Parathyroid adenoma (tissue), 2 donors: ENCODE data around the gene ADGRA1.

ENCODE experiments used
- H2AFZ ChIP-seq: fragments of 300-600 bp; sonication (generic); one replicate; pipeline ENCODE4 v1.7.0; 2017; ENCODE audit warnings: antibody characterized with exemption, mild to moderate bottlenecking
- H3K27ac ChIP-seq: fragments of 300-600 bp; sonication (generic); one replicate; pipeline ENCODE4 v1.7.0; 2017
- H3K27me3 ChIP-seq: fragments of 300-600 bp; sonication (generic); one replicate; pipeline ENCODE4 v1.7.0; 2017; ENCODE audit warnings: low read length; ENCODE audit not compliant: control insufficient read depth, insufficient read depth
- H3K36me3 ChIP-seq: fragments of 300-600 bp; sonication (generic); one replicate; pipeline ENCODE4 v1.7.0; 2017; ENCODE audit warnings: low read length; ENCODE audit not compliant: control insufficient read depth, insufficient read depth
- H3K4me1 ChIP-seq: fragments of 300-600 bp; sonication (generic); one replicate; pipeline ENCODE4 v1.7.0; 2017; ENCODE audit warnings: control low read depth
- H3K4me2 ChIP-seq: fragments of 300-600 bp; sonication (generic); one replicate; pipeline ENCODE4 v1.7.0; 2017; ENCODE audit warnings: low read length
- H3K4me3 ChIP-seq: fragments of 300-600 bp; sonication (generic); one replicate; pipeline ENCODE4 v1.7.0; 2017; ENCODE audit warnings: low read depth, low read length
- H3K79me2 ChIP-seq: fragments of 300-600 bp; sonication (generic); one replicate; pipeline ENCODE4 v1.7.0; 2017; ENCODE audit warnings: control low read depth
- H3K9ac ChIP-seq: fragments of 300-600 bp; sonication (generic); one replicate; pipeline ENCODE4 v1.7.0; 2017; ENCODE audit warnings: mild to moderate bottlenecking
- H3K9me3 ChIP-seq: fragments of 300-600 bp; sonication (generic); one replicate; pipeline ENCODE4 v1.7.0; 2017; ENCODE audit warnings: low read length; ENCODE audit not compliant: control insufficient read depth
- CTCF ChIP-seq: fragments of 300-600 bp; sonication (generic); IDR thresholded peaks from one replicate; pipeline ENCODE4 v1.7.0; 2017; ENCODE audit warnings: antibody characterized with exemption, mild to moderate bottlenecking
- donor health status: primary hyperparathyroidism.

ADGRA1 gene

GRCh38 chr10:133069033-133069525 is 18.6 kb upstream of the ADGRA1 start:
- H3K36me3 ChIP-seq, result no peaks in the 10 kb centered on the region
- H3K9me3 ChIP-seq, result no peaks in the 10 kb centered on the region
- H3K4me1 ChIP-seq, result no peaks in the 10 kb centered on the region
- H3K27me3 ChIP-seq, result no peaks in the 10 kb centered on the region
- H3K4me3 ChIP-seq, result no peak overlapping the region
- no peaks in the 10 kb centered on the region for H3K79me2 ChIP-seq
- H2AFZ ChIP-seq, result no peak overlapping the region
- no peak overlapping the region for H3K27ac ChIP-seq
- no peak overlapping the region for H3K4me2 ChIP-seq
- no peak overlapping the region for H3K9ac ChIP-seq
- TF ChIP-seq CTCF, result no peak

- Histone ChIP-seq H3K4me1 (no peaks in the 10 kb centered on the region), H3K79me2 (no peaks in the 10 kb centered on the region), H3K9me3 (no peaks in the 10 kb centered on the region), H3K27ac (no peak overlapping the region), H2AFZ (no peak overlapping the region), H3K27me3 (no peaks in the 10 kb centered on the region), H3K4me2 (no peak overlapping the region), H3K36me3 (no peaks in the 10 kb centered on the region), H3K9ac (no peak overlapping the region), H3K4me3 (no peak overlapping the region)
- TF ChIP-seq CTCF, result no peak
Measured at GRCh38 chr10:133070405-133070804, 17.3 kb upstream of the ADGRA1 start.

GRCh38 chr10:133070810-133071209 is 16.9 kb upstream of the ADGRA1 start:
- H3K9me3 ChIP-seq, result no peaks in the 10 kb centered on the region
- no peak overlapping the region for H3K9ac ChIP-seq
- H3K4me1 ChIP-seq, result no peaks in the 10 kb centered on the region
- H2AFZ ChIP-seq, result no peak overlapping the region
- no peaks in the 10 kb centered on the region for H3K79me2 ChIP-seq
- TF ChIP-seq CTCF, result no peak
- no peak overlapping the region for H3K4me3 ChIP-seq
- no peaks in the 10 kb centered on the region for H3K27me3 ChIP-seq
- no peak overlapping the region for H3K4me2 ChIP-seq
- no peak overlapping the region for H3K27ac ChIP-seq
- H3K36me3 ChIP-seq, result no peaks in the 10 kb centered on the region

- no peak overlapping the region for H3K4me3 ChIP-seq
- H3K9me3 ChIP-seq, result no peaks in the 10 kb centered on the region
- TF ChIP-seq CTCF, result no peak
- H3K27me3 ChIP-seq, result no peaks in the 10 kb centered on the region
- H3K79me2 ChIP-seq, result no peaks in the 10 kb centered on the region
- no peak overlapping the region for H3K27ac ChIP-seq
- H3K4me2 ChIP-seq, result no peak overlapping the region
- H2AFZ ChIP-seq, result no peak overlapping the region
- H3K36me3 ChIP-seq, result no peaks in the 10 kb centered on the region
- H3K4me1 ChIP-seq, result no peaks in the 10 kb centered on the region
- no peak overlapping the region for H3K9ac ChIP-seq
Measured at GRCh38 chr10:133071733-133072132, 16.0 kb upstream of the ADGRA1 start.

GRCh38 chr10:133072196-133072595 is 15.5 kb upstream of the ADGRA1 start:
- H3K79me2 ChIP-seq, result no peaks in the 10 kb centered on the region
- no peaks in the 10 kb centered on the region for H3K36me3 ChIP-seq
- H3K4me1 ChIP-seq, result no peaks in the 10 kb centered on the region
- H3K9me3 ChIP-seq, result no peaks in the 10 kb centered on the region
- TF ChIP-seq CTCF, result no peak
- H3K27me3 ChIP-seq, result no peaks in the 10 kb centered on the region
- no peak overlapping the region for H3K4me2 ChIP-seq
- no peak overlapping the region for H2AFZ ChIP-seq
- H3K27ac ChIP-seq, result no peak overlapping the region
- H3K9ac ChIP-seq, result no peak overlapping the region
- H3K4me3 ChIP-seq, result no peak overlapping the region
